GM18861 (cell line): ENCODE results near the gene DDX11.
"Not testable (repeated sequence)": the region's sequence is repeated elsewhere in the genome, so short reads cannot be mapped to it uniquely, and the experiment has no call there.

Experiments
- ATAC-seq: cut with Tn5 transposase; IDR thresholded peaks from one replicate; pipeline ENCODE4 v1.9.1; 2021; ENCODE audit not compliant: unreplicated experiment

DDX11 gene

GRCh38 chr12:31121022-31121728 lies 47.5 kb downstream of the DDX11 start:
- not testable (repeated sequence) for ATAC-seq

GRCh38 chr12:31122481-31122880 lies 48.8 kb downstream of the DDX11 start:
- no peak for ATAC-seq

DNA sequence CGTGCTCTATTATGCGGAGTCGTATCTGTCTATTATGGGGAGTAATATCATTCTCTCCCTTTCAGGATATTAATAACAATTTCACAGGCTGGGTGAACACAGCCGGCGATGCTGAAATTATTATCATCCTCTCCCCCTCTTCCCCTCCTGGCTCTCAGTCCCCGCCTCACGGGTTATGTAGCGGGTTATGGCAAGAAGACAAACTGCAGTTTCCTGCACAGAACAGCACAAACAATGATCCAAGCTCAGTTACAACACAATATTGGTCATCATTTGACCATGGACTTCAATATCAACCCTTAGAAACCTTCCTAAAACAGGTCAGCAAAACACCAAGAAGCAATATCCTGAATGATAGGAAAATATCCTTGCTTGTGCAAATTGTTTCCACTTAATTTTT lies 50.5 kb downstream of the DDX11 start:
- not testable (repeated sequence) for ATAC-seq

DNA sequence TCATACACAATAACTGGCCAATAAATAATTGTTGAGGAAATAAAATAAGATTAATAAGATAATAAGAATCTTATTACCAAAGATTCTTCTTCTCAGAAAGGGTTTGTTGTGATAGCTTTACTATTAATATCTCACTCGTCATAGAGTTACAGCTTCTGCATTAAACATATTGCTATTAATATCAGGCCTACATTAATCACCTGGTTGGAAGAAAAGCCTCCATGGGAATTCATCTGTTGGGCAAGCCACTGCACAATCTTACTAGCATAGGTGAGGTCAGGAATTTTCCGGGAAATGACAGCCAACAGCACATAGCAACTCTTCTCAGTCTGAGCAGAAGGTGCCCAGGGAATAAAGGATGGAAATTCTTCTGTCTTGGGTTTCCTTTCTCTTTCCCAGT lies 51.5 kb downstream of the DDX11 start:
- not testable (repeated sequence) for ATAC-seq

DNA sequence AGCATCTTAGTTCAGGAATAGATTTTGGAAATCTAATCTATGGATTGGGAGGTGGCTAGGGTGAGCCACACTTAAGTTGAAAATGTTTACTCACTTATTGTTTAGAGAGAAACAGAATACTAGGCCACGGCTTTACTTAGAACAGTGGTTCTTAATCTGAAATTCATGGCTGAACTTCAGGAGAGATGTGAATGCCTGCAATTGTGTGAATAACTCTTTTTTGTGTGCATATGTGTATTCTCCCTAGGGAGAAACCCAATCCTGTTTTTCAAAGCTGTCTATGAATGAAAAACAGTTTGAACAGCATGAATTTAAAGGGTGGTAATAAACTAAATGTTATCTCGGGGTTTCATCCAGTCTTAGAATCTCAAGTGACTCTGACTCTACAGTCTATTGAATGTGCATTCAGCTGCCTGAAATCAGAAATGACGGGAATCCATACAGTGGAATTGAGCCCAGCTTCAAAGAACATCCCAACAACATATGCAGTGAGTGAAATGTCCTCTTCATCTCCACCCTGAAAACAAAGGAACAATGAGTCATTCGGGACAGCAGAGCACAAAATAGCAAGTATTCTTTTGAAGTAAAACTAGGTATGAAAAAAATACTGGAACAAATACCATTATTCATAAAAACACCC lies 53.7 kb downstream of the DDX11 start:
- ATAC-seq = not testable (repeated sequence)

DNA sequence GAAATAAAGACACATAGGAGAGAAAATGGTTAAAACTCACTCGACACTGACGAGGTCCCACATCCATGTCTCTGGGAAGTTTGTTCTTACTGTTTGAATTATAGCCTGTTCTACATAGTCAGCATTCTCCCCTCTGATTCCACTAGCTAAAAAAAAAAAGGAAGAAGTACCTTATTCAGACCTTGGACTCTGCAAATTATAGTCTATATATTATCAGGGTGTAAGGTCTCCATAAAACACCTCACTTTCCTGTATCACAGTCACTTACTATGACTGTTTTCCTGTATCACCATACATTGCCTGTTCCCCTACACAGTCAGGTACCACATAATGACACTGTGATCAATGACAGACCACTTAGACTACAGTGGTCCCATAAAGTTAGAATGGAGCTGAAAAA lies 62.9 kb downstream of the DDX11 start:
- not testable (repeated sequence) for ATAC-seq

GRCh38 chr12:31144768-31145167 lies 71.1 kb downstream of the DDX11 start:
- ATAC-seq = not testable (repeated sequence)

DNA sequence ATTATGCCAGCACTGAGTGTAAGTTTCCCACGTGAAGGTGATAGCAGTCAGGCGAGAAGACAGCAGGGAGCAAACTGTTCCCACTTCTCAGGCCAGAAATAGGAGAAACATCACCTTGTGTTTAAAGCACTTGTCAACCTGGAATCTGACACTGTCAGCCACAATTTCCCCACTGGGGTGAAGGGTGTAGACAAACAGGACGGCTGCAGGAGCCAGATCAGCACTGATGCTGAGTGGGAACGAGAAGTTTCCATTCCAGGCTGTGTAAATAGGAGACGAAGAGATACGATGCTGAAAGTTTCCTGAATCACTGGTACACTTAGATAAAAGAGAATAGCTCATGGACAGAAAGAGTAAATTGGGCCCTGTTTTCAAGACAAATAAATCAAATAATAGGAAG lies 71.6 kb downstream of the DDX11 start:
- ATAC-seq = not testable (repeated sequence)

DNA sequence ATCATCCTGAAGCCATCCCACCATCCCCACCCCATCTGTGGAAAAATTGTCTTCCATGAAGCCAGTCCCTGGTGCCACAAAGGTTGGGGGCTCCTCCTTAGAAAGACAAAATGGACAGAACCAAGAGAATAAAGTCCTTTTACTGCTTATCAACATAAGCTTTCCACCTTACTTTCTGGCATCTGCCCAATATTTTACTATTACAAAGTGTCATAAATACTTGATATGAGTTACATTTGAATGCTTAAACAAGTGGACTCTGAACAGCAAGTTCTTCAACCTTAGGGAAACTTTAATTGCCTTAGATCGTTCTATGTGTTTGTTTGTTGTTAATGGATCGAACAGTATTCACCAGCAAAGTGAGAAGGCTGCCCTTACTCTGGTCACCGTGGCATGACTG lies 73.8 kb downstream of the DDX11 start:
- ATAC-seq = not testable (repeated sequence)

GRCh38 chr12:31150766-31151165 lies 77.1 kb downstream of the DDX11 start:
- ATAC-seq = not testable (repeated sequence)
